ENCODE data around the gene CAND1.
"Not testable (repeated sequence)": the region's sequence is repeated elsewhere in the genome, so short reads cannot be mapped to it uniquely, and the experiment has no call there.

CAND1 gene

DNA sequence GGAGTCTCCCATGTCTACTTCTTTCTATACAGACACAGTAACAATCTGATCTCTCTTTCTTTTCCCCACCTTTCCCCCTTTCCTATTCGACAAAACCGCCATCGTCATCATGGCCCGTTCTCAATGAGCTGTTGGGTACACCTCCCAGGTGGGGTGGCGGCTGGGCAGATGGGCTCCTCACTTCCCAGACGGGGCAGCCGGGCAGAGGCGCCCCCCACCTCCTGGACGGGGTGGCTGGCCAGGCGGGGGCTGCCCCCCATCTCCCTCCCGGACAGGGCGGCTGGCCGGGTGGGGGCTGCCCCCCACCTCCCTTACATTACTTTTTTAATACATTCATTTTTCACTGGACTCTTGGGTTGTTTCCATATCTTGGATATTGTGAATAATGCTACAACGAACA lies 71.9 kb downstream of the CAND1 start:
- DNase-seq (ENCODE audit: low read depth in 2 of 2), result not testable (repeated sequence)

DNA sequence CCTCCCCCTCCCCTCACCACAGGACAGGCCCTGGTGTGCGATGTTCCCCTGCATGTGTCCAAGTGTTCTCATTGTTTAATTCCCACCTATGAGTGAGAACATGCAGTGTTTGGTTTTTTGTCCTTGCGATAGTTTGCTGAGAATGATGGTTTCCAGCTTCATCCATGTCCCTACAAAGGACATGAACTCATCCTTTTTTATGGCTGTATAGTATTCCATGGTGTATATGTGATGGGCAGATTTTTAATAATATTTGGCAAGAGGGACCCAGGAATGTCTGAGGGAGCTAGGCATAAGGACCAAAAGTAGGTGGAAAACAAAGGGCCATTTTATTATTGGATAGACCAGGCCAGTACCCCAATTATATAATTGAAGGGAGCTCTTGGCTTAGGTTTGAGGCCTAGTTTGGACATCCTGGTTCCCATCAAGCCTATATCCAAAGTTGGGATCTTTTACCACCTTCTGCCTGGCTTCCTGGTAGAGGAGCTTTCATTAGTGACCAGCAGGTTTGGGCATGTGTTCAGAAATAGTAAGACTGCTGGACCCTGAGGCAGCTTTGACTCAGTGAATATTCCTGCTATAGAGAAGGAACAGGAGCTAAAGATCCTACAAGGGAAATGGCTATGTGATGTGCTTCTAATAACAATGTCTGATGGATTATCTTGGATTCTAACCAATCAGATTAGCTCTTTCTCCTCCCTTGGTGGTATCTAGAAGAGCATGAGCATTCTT lies 76.0 kb downstream of the CAND1 start:
- DNase-seq (ENCODE audit: low read depth in 2 of 2), result no peak

DNA sequence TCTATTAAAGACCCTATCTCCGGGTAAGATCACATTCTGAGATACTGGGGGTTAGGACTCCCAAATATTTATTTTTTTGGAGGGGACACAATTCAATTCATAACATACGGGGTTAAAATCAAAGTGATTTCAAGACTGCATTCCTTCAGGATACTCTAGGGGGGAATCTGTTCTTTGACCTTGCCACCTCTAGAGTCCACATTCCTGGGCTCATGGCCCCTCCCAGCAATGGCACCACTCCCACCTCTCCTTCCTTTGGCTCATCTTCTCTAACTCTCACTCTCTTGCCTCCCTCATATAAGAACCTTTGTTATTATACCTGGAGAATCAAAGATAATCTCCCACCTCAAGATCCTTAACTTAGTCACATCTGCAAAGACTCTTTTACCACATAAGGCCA lies 79.5 kb downstream of the CAND1 start:
- DNase-seq (ENCODE audit: low read depth in 2 of 2), result no peak

DNA sequence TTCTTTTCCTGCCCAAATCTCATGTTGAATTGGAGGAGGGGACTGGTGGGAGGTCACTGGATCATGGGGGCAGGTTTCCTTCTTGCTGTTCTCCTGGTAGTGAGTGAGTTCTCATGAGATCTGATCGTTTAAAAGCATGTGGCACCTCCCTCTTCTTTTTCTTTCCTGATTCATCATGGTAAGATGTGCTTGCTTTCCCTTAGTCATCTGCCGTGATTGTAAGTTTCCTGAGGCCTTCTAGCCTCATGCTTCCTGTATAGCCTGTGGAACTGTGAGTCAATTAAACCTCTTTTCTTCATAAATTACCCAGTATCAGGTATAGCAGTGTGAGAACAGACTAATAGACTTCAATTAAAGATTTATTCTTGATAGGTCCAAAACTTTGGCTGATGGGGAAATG lies 83.5 kb downstream of the CAND1 start:
- DNase-seq (ENCODE audit: low read depth in 2 of 2), result no peak

DNA sequence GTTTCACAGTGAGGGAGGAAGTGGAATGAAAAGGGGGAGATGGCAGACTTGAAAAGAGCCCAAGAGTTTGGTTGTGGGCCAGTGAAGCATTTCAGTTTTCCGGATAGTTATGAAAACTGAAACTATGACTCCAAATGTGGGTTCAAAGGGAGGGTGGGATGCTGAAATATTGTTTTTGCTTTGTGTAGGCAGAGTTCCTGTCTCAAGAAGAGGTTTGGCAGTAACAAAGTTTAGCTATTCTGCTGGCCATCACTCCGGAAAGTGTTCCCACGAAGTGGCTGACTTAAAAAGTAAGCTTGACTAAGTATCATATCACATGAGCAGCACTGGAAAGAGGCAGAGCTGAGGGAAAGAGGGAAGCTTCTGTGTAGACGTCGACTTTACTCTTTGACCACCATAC lies 85.2 kb downstream of the CAND1 start:
- DNase-seq (ENCODE audit: low read depth in 2 of 2), result no peak

DNA sequence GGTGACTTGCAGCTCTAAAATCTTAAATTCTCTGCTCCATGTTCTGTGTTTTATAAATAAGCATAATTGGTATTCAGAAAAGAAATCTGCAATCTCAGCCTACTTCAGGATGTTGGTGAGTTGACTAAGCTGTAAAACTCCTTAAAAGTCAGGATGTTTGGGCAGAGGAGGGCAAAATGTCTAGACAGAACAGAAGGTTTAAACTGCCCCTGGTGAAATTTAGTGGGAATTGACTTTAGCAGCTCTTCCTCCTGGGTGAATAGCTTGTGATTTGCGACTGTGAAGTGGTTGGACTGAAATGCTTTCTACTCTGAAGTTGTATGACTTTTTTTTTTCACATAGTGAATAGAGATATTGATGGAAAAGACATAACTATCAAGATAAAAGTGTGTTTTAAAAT lies 85.8 kb downstream of the CAND1 start:
- no peak for DNase-seq (ENCODE audit: low read depth in 2 of 2)

DNA sequence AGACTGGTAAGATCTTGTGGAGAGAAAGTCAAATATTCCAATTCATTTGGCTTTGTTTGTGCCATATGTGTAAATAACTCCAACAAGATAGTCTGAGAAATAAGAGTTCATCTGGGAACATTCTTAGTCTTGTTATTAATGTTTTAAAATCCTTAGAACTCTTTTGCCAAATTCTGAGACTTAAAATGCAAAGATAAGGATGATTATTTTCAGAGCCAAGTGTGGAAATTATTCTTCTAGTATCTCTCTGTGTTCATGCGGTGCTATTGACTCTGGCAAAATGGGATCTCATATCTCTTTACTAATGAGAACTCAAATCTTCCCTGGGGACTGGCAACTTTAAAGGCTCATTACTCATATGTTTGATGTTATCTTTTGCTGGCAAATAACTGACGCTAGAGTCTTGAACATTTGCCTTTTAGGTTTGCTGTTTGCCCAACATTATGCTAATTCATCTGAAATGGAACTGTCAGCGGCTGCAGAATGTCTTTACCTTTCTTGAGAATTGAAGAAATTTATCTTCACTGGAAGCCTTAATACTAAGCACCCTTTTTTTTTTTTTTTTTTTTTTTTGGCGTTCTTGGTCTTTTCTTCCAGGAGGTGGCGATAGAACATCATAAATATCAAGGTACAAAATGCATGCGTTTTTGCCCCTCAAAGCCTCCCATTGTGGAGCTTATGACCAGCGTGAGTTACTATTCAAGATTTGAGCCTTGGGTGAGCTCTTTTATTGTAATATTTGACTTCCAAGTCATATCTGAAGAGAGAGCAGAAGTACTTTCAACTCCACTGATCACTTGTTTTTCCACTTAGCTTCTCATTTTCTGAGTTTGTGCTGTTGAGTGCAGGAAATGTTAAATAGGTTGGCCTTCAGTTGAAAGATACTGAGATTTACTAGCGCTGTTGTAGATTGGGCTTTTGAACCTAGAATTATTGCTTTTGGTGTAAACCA lies 86.5 kb downstream of the CAND1 start:
- no peak for DNase-seq (ENCODE audit: low read depth in 2 of 2)

DNA sequence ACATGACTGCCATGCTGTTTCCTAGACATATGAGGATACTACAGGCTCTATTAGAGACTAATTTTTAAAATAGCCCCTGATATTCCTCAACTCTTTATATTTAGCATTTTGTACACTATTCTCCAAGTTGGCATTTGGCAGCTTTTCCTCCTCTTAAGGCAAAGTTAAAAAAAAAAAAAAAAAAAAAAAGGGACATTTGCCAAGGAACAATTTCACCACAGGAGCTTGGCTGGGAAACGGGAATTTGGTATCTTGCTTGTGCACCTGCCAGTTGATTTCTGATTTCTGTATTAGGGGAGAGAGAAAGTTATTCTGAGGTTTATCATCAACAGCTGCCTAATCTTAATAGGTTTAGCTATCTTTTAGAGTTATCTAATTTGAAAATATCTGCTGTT lies 87.2 kb downstream of the CAND1 start:
- no peak for DNase-seq (ENCODE audit: low read depth in 2 of 2)

DNA sequence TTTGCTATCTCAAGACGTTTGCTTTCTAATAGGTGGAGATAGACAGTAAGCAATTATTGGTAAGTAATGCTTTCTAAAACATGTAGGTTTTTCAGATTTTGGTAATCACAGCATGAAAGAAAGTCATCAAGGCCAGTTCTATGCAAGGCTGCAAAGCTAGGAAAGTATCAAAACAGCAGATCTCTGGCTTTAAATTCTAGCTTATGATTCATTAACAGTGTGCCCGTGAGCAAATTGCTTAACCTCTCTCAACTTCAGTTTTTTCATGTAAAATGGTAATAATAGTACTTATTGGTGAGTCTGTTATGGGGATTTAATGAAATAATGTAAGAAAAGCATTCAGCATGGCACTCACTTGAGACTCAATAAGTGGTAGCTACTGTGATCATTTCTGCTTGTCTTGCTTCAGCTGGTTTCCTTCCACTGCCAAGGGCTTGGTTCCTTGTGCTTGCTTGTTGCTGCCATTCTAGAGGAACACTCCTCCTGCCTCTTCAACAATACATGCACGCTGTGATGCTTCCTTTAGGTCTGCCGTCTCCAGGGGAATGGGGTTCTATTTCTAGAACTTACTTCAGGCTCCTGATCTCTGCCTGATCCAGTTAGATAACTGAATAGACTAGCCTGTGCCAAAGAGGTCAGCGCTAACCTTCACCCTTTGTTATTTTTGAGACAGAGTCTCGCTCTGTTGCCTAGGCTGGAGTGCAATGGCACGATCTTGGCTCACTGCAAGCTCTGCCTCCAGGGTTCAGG lies 88.4 kb downstream of the CAND1 start:
- no peak for DNase-seq (ENCODE audit: low read depth in 2 of 2)

DNA sequence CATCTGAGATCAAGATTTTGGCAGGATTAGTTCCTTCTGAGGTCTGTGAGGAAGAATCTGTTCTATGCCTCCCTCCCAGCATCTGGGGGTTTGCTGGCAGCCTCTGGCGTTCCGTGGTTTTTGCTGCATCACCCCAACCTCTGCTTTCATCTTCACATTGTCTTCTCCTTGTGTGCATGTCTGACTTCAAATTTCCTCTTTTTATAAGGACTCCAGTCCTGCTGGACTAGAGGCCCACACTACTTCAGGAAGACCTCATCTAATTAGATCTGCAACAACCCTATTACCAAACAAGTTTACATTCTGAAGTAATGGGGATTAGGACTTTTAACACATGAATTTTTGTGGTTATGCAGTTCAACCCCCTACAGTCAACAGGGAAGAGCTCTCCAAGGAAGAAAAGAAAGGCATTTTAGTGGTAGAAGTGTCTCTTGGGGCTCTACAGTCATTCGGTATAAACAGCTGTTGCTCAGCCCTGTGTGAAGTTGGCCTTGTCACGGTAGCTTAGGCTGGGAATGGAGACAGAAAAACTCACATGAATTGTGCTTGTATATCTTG lies 89.7 kb downstream of the CAND1 start:
- no peak for DNase-seq (ENCODE audit: low read depth in 2 of 2)

DNA sequence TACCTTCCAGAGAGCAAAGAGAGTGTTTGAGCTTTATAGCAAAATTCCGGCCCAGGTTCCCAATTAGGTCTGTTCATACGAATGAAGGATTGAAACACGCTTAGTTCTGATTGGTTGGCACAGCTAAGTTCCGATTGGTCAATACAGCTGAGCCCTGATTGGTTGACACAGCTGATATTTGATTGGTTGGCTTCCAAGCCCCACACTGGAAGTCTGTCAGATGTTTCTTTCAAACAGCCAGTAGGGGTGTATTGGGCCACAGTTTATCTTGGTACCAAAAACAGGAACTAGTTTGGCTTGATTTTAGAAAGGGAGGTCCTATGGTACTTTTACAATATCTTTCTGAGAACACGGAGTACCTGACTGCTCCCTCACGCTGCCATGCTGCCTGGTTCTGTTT lies 93.4 kb downstream of the CAND1 start:
- DNase-seq (ENCODE audit: low read depth in 2 of 2), result no peak

DNA sequence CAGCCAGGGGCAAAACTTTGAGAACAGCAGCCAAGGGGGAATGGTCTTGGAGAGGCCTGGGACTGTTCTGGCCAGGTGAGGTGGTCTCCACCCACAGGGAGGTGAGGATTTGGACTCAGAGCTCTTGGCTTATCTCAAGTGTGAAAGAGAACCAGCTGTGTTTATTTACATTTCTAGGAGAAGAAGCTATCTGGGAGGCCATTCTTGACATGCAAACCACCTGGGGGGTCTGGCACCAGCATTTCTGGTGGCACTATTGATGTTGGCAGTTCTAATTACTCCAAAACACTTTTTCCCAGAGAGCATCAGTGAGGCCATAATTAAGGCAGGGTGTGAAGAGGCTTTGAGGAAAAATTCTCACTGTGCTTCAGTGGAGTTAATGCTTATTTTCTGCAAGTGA lies 95.1 kb downstream of the CAND1 start:
- DNase-seq (ENCODE audit: low read depth in 2 of 2), result no peak

DNA sequence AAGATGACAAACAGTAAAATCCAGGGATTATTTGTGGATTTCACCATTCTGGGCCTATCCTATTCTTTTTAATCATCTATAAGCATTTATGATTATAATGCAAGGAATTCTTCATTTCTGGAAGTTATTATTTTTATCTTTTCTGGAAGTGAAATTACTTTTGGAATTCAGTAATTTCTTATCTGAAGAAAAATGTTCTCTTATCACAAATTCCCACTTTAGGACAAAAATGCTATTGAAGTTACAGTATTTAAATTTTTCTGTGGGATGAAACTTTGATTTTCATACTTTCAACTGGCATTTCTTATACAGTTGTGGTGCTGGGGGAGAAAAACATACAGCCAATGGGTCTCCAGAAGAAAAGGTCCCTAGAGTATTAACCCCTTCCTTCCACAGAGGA lies 96.0 kb downstream of the CAND1 start:
- no peak for DNase-seq (ENCODE audit: low read depth in 2 of 2)

DNA sequence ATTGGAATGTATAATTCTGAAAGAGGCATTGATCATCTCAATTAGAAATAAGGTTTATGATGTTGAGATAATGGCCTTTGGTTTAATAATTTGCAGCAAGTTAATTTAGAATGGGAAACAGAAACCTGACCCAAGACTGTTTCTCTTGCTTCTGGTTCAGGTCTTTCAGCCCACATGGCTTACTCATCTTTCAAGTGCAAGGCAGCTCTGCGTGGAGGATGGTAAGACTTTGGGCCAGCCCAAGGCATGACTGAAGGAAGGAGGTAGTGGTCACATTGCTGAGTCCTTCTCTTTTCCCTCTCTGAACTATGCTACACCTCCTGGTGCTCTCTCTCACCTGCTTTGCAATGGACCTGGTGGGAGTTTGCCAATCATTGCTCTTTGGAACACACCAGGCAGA lies 98.7 kb downstream of the CAND1 start:
- no peak for DNase-seq (ENCODE audit: low read depth in 2 of 2)

Measured in stimulated activated CD4-positive, alpha-beta T cell treated with anti-CD3 and anti-CD28 coated beads, Interleukin-1b, Interleukin-23, amount 100 ng/mL, for 1 hour (primary cell).